ENCODE results near the gene DGKA. TPM values are rescaled to one million over a fixed set of nuclear protein-coding genes. Genes with fewer than 3 reads are reported as not detected.

DGKA gene
- total RNA-seq, 2 donors from 2014 or later = 17.3 to 19.8 TPM

Other genes with a start within 250 kb of the DGKA start
- 100 to 1,000 TPM; 395 to 448 TPM for gene ITGA7, start 223.3 kb upstream of the DGKA start, total RNA-seq
- 100 to 1,000 TPM; 119 to 123 TPM for gene BLOC1S1, start 215.1 kb upstream of the DGKA start, total RNA-seq
- 10 to 100 TPM; 29.5 to 38.1 TPM for gene RDH5, start 210.8 kb upstream of the DGKA start, total RNA-seq
- gene CD63, start 202.2 kb upstream of the DGKA start, total RNA-seq = 1,000 to 10,000 TPM; 1,288 to 1,875 TPM
- 10 to 100 TPM; 12.0 to 14.2 TPM for gene GDF11, start 188.0 kb upstream of the DGKA start, total RNA-seq
- 10 to 100 TPM; 42.9 to 50.1 TPM for gene SARNP, start 113.4 kb upstream of the DGKA start, total RNA-seq
- gene ORMDL2, start 113.1 kb upstream of the DGKA start, total RNA-seq = 10 to 100 TPM; 21.4 to 24.0 TPM
- gene DNAJC14, start 101.6 kb upstream of the DGKA start, total RNA-seq = 10 to 100 TPM; 20.3 to 21.3 TPM
- gene MMP19, start 88.2 kb upstream of the DGKA start, total RNA-seq = 10 to 100 TPM; 11.1 to 23.3 TPM
- 10 to 100 TPM; 16.0 to 21.2 TPM for gene PYM1, start 3.3 kb upstream of the DGKA start, total RNA-seq
- under 1 TPM; 0.65 to 0.81 TPM for gene PMEL, start 34.9 kb downstream of the DGKA start, total RNA-seq
- 10 to 100 TPM; 14.1 to 18.2 TPM for gene CDK2, start 35.7 kb downstream of the DGKA start, total RNA-seq
- 100 to 1,000 TPM; 105 to 114 TPM for gene RAB5B, start 42.9 kb downstream of the DGKA start, total RNA-seq
- 10 to 100 TPM; 20.3 to 29.8 TPM for gene SUOX, start 66.1 kb downstream of the DGKA start, total RNA-seq
- 1 to 10 TPM; 6.2 to 6.7 TPM for gene IKZF4, start 89.9 kb downstream of the DGKA start, total RNA-seq
- 10 to 100 TPM; 28.5 to 47.1 TPM for gene RPS26, start 110.8 kb downstream of the DGKA start, total RNA-seq
- 1 to 10 TPM; 5.2 TPM for gene ERBB3, start 149.0 kb downstream of the DGKA start, total RNA-seq
- 10 to 100 TPM; 60.4 to 83.9 TPM for gene PA2G4, start 173.4 kb downstream of the DGKA start, total RNA-seq
- 1,000 to 10,000 TPM; 2,192 to 2,337 TPM for gene RPL41, start 185.5 kb downstream of the DGKA start, total RNA-seq
- 1 to 10 TPM; 6.6 to 7.6 TPM for gene ZC3H10, start 187.1 kb downstream of the DGKA start, total RNA-seq
- gene ESYT1, start 197.1 kb downstream of the DGKA start, total RNA-seq = 10 to 100 TPM; 54.1 to 63.9 TPM
- 10 to 100 TPM; 40.5 to 42.5 TPM for gene MYL6B, start 221.4 kb downstream of the DGKA start, total RNA-seq
- gene MYL6, start 227.2 kb downstream of the DGKA start, total RNA-seq = 1,000 to 10,000 TPM; 1,071 to 1,319 TPM

Data from left cardiac atrium (tissue), 2 donors.